Measurements from ENCODE around the gene CREB3. TPM values are rescaled to one million over a fixed set of nuclear protein-coding genes. Genes with fewer than 3 reads are reported as not detected.
A peak's percentile ranks its signal among the peaks of the same experiment; 100 is the strongest.

CREB3 gene
- total and polyA plus RNA-seq, 2 donors from 2014 or later: 40.5 to 52.0 TPM

GRCh38 chr9:35729101-35729500 is 3.4 kb upstream of the CREB3 start:
- intact Hi-C loops (cut with DNase I): no loop called here
- H3K4me1 ChIP-seq (ENCODE audit: control insufficient read depth in 2 of 3, insufficient read depth in 2 of 3, low read depth in 1 of 3, low read length in 3 of 3): peaks cover 13 to 61% (median 56%) of the 10 kb centered on the region in 3 donors

GRCh38 chr9:35729700-35730485 is 2.6 kb upstream of the CREB3 start:
- DNase-seq: peak in 4 of 5 donors; percentile 32 to 77 (median 50)
- Histone ChIP-seq H3K4me3 (ENCODE audit: low read length in 3 of 3) (peak overlapping the region; percentile 82 to 97 (median 88)), H3K27ac (ENCODE audit: low read depth in 2 of 2, low read length in 2 of 2) (peak overlapping the region; percentile 97 to 98), H3K27me3 (ENCODE audit: control insufficient read depth, insufficient read depth, low read length) (no peaks in the 10 kb centered on the region), H3K9ac (ENCODE audit: low read length in 3 of 3) (peak overlapping the region; percentile 12 to 97 (median 20)), H3K9me3 (ENCODE audit: control insufficient read depth in 2 of 3, insufficient read depth in 1 of 3, low read length in 3 of 3) (no peaks in the 10 kb centered on the region), H3K4me1 (ENCODE audit: control insufficient read depth in 2 of 3, insufficient read depth in 2 of 3, low read depth in 1 of 3, low read length in 3 of 3) (peaks cover 13 to 61% (median 56%) of the 10 kb centered on the region in 3 donors), H3K36me3 (ENCODE audit: control insufficient read depth in 2 of 3, insufficient read depth in 3 of 3, low read length in 3 of 3) (peaks cover 2 to 11% (median 2%) of the 10 kb centered on the region in 3 donors)
- FAIRE-seq: no peak
- intact Hi-C loops (cut with DNase I): no loop called here
- TF ChIP-seq CTCF (IDR thresholded peaks at IDR 0.05; ENCODE audit: borderline replicate concordance, extremely low read depth, insufficient read depth): no peak

More at GRCh38 chr9:35729101-35729500, 3.4 kb upstream of the CREB3 start:
- peaks cover 7 to 13% (median 10%) of the 10 kb centered on the region in 3 donors for H3K36me3 ChIP-seq (ENCODE audit: control insufficient read depth in 2 of 3, insufficient read depth in 3 of 3, low read length in 3 of 3)
- H3K9me3 ChIP-seq (ENCODE audit: control insufficient read depth in 2 of 3, insufficient read depth in 1 of 3, low read length in 3 of 3): no peaks in the 10 kb centered on the region
- peak overlapping the region; percentile 97 to 98 for H3K27ac ChIP-seq (ENCODE audit: low read depth in 2 of 2, low read length in 2 of 2)
- FAIRE-seq (no peak), DNase-seq (peak in 1 of 5 donors; percentile 26)
- TF ChIP-seq CTCF (IDR thresholded peaks at IDR 0.05; ENCODE audit: borderline replicate concordance, extremely low read depth, insufficient read depth): no peak
- H3K4me3 ChIP-seq (ENCODE audit: low read length in 3 of 3): peak overlapping the region in 2 of 3 donors; percentile 88 to 97
- H3K9ac ChIP-seq (ENCODE audit: low read length in 3 of 3): peak overlapping the region in 2 of 3 donors; percentile 20 to 60
- H3K27me3 ChIP-seq (ENCODE audit: control insufficient read depth, insufficient read depth, low read length): no peaks in the 10 kb centered on the region

GRCh38 chr9:35730486-35730854 is 2.0 kb upstream of the CREB3 start:
- FAIRE-seq (no peak), DNase-seq (no peak)
- Histone ChIP-seq H3K27ac (ENCODE audit: low read depth in 2 of 2, low read length in 2 of 2) (peak overlapping the region; percentile 97 to 98), H3K27me3 (ENCODE audit: control insufficient read depth, insufficient read depth, low read length) (no peaks in the 10 kb centered on the region), H3K9ac (ENCODE audit: low read length in 3 of 3) (peak overlapping the region; percentile 12 to 97 (median 96)), H3K4me1 (ENCODE audit: control insufficient read depth in 2 of 3, insufficient read depth in 2 of 3, low read depth in 1 of 3, low read length in 3 of 3) (peaks cover 13 to 61% (median 56%) of the 10 kb centered on the region in 3 donors), H3K4me3 (ENCODE audit: low read length in 3 of 3) (peak overlapping the region; percentile 82 to 97 (median 88)), H3K36me3 (ENCODE audit: control insufficient read depth in 2 of 3, insufficient read depth in 3 of 3, low read length in 3 of 3) (peaks cover 1 to 12% (median 4%) of the 10 kb centered on the region in 3 donors), H3K9me3 (ENCODE audit: control insufficient read depth in 2 of 3, insufficient read depth in 1 of 3, low read length in 3 of 3) (no peaks in the 10 kb centered on the region)
- TF ChIP-seq CTCF (IDR thresholded peaks at IDR 0.05; ENCODE audit: borderline replicate concordance, extremely low read depth, insufficient read depth): no peak
- intact Hi-C loops (cut with DNase I): no loop called here
